ENCODE results near the gene TMC3. TPM values are rescaled to one million over a fixed set of nuclear protein-coding genes. Genes with fewer than 3 reads are reported as not detected.

The TMC3 gene
- total and polyA plus RNA-seq, 9 of the 15 experiments (the other 6 are each of a cell fraction or from before 2014, with no cell fraction given): 0.01 to 0.14 TPM; not detected in 7

DNA sequence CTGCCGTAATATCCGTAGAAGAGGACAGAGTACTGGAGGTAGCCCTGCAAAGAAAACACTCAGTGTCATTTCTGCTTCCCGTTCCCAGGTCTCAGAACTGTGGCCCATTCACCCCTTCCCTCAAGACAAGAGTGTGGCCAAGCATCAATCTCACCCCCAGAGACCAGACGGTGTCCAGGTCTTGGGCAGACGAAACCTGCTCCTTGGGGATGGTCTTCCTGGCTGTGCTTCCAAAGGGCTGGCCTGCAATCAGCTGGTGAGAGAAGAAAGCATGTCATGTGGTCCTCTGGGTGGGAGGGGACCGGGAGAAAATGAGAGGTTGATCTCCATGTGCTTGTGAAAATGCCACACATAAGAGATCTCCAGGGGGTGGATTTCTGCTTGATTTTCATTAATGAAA, 15.8 kb downstream of the TMC3 start (continued):
- TF ChIP-seq, protein P1, sequence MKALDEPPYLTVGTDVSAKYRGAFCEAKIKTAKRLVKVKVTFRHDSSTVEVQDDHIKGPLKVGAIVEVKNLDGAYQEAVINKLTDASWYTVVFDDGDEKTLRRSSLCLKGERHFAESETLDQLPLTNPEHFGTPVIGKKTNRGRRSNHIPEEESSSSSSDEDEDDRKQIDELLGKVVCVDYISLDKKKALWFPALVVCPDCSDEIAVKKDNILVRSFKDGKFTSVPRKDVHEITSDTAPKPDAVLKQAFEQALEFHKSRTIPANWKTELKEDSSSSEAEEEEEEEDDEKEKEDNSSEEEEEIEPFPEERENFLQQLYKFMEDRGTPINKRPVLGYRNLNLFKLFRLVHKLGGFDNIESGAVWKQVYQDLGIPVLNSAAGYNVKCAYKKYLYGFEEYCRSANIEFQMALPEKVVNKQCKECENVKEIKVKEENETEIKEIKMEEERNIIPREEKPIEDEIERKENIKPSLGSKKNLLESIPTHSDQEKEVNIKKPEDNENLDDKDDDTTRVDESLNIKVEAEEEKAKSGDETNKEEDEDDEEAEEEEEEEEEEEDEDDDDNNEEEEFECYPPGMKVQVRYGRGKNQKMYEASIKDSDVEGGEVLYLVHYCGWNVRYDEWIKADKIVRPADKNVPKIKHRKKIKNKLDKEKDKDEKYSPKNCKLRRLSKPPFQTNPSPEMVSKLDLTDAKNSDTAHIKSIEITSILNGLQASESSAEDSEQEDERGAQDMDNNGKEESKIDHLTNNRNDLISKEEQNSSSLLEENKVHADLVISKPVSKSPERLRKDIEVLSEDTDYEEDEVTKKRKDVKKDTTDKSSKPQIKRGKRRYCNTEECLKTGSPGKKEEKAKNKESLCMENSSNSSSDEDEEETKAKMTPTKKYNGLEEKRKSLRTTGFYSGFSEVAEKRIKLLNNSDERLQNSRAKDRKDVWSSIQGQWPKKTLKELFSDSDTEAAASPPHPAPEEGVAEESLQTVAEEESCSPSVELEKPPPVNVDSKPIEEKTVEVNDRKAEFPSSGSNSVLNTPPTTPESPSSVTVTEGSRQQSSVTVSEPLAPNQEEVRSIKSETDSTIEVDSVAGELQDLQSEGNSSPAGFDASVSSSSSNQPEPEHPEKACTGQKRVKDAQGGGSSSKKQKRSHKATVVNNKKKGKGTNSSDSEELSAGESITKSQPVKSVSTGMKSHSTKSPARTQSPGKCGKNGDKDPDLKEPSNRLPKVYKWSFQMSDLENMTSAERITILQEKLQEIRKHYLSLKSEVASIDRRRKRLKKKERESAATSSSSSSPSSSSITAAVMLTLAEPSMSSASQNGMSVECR (CRISPR knock-in tag; IDR thresholded peaks at IDR 0.05): no peak
- TF ChIP-seq CCAR2 (IDR thresholded peaks at IDR 0.05; ENCODE audit: low read depth, low read length): no peak
- no peak for TF ChIP-seq RBM17 (IDR thresholded peaks at IDR 0.05; ENCODE audit: borderline replicate concordance, low read depth, low read length)
- TF ChIP-seq ARNT (IDR thresholded peaks at IDR 0.05): no peak
- no peak for TF ChIP-seq PCBP2 (IDR thresholded peaks at IDR 0.05; ENCODE audit: low read depth, low read length, poor library complexity, severe bottlenecking)
- no peak for TF ChIP-seq ELF4 (CRISPR knock-in tag; IDR thresholded peaks at IDR 0.05)
- TF ChIP-seq, protein P2, sequence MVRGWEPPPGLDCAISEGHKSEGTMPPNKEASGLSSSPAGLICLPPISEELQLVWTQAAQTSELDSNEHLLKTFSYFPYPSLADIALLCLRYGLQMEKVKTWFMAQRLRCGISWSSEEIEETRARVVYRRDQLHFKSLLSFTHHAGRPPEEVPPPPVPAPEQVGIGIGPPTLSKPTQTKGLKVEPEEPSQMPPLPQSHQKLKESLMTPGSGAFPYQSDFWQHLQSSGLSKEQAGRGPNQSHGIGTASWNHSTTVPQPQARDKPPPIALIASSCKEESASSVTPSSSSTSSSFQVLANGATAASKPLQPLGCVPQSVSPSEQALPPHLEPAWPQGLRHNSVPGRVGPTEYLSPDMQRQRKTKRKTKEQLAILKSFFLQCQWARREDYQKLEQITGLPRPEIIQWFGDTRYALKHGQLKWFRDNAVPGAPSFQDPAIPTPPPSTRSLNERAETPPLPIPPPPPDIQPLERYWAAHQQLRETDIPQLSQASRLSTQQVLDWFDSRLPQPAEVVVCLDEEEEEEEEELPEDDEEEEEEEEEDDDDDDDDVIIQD (CRISPR knock-in tag; IDR thresholded peaks at IDR 0.05): no peak
- no peak for TF ChIP-seq BRD4 (IDR thresholded peaks at IDR 0.05)
- TF ChIP-seq ZNF384 (IDR thresholded peaks at IDR 0.05; ENCODE audit: low read depth, low read length): no peak
